Hepatocyte (in vitro differentiated cells): ENCODE data around the gene FAM180A. TPM values are rescaled to one million over a fixed set of nuclear protein-coding genes. Genes with fewer than 3 reads are reported as not detected.

Experiments used
- DNase-seq: peaks from one replicate; pipeline ENCODE4 v3.0.0-alpha.2; 2016; ENCODE audit warnings: low spot score
- H2AFZ ChIP-seq: fragments of 200-600 bp; sonication (generic); 2 replicates; pipeline ENCODE4 v1.6.0; 2016; ENCODE audit warnings: antibody characterized with exemption, mild to moderate bottlenecking
- H3K27ac ChIP-seq: fragments of 200-600 bp; sonication (generic); 2 replicates; pipeline ENCODE4 v1.5.1; 2016; ENCODE audit warnings: mild to moderate bottlenecking
- H3K27me3 ChIP-seq: fragments of 200-600 bp; sonication (generic); 2 replicates; pipeline ENCODE4 v1.6.1; 2016
- H3K36me3 ChIP-seq: fragments of 200-600 bp; sonication (generic); replicated peaks from 2 replicates; pipeline ENCODE4 v1.5.1; 2016; ENCODE audit warnings: low read depth; ENCODE audit not compliant: insufficient read depth
- H3K4me1 ChIP-seq: fragments of 200-600 bp; sonication (generic); 2 replicates; pipeline ENCODE4 v1.5.1; 2016; ENCODE audit warnings: mild to moderate bottlenecking, moderate library complexity; ENCODE audit not compliant: insufficient read depth
- H3K4me2 ChIP-seq: fragments of 200-600 bp; sonication (generic); 2 replicates; pipeline ENCODE4 v1.6.0; 2016
- H3K4me3 ChIP-seq: fragments of 200-600 bp; sonication (generic); 2 replicates; pipeline ENCODE4 v1.5.1; 2016; ENCODE audit warnings: mild to moderate bottlenecking
- H3K79me2 ChIP-seq: fragments of 200-600 bp; sonication (generic); 2 replicates; pipeline ENCODE4 v1.6.0; 2017; ENCODE audit warnings: mild to moderate bottlenecking
- H3K9me2 ChIP-seq: fragments of 200-600 bp; sonication (generic); replicated peaks from 2 replicates; pipeline ENCODE4 v1.6.0; 2017; ENCODE audit warnings: mild to moderate bottlenecking; ENCODE audit not compliant: insufficient read depth
- H3K9me3 ChIP-seq: fragments of 200-600 bp; sonication (generic); 2 replicates; pipeline ENCODE4 v1.5.1; 2016; ENCODE audit warnings: low read depth, mild to moderate bottlenecking
- H4K20me1 ChIP-seq: fragments of 200-600 bp; sonication (generic); 2 replicates; pipeline ENCODE4 v1.6.0; 2016; ENCODE audit warnings: mild to moderate bottlenecking; ENCODE audit not compliant: insufficient read depth, poor library complexity, severe bottlenecking
- CTCF ChIP-seq: fragments of 200-600 bp; sonication (generic); IDR thresholded peaks from 2 replicates; pipeline ENCODE4 v1.5.1; 2016; ENCODE audit warnings: antibody characterized with exemption, mild to moderate bottlenecking; ENCODE audit not compliant: poor library complexity
- EZH2 ChIP-seq: fragments of 200-600 bp; sonication (generic); IDR thresholded peaks from 2 replicates; pipeline ENCODE4 v1.6.1; 2016; ENCODE audit warnings: antibody characterized with exemption, mild to moderate bottlenecking, borderline replicate concordance
- EZH2phosphoT487 ChIP-seq: fragments of 200-600 bp; sonication (generic); IDR thresholded peaks from one replicate; pipeline ENCODE4 v1.6.1; 2018; ENCODE audit warnings: antibody characterized with exemption, mild to moderate bottlenecking, low read depth, moderate library complexity; ENCODE audit not compliant: unreplicated experiment, severe bottlenecking
- WGBS: methylation state at CpG from one replicate; pipeline ENCODE4 v1.1.6; 2016; ENCODE audit warnings: low lambda C conversion rate; ENCODE audit errors: missing lambda C conversion rate; 5-methylcytosine and 5-hydroxymethylcytosine counted together
- polyA plus RNA-seq: library from polyadenylated mRNA; unstranded; fragments of >200 nt; fragmentation: Nextera tagmentation; extraction: Ambion mirVana; gene quantifications from 2 replicates; pipeline ENCODE4 v1.2.1, GENCODE V29; 2016
- total RNA-seq: library from RNA; depleted of rRNA; stranded (reverse); fragments of >200 nt; gene quantifications from 2 replicates; pipeline ENCODE4 v1.2.3, GENCODE V29; 2014

Gene FAM180A
- total and polyA plus RNA-seq, 2 experiments from 2014 or later, result not detected

DNA sequence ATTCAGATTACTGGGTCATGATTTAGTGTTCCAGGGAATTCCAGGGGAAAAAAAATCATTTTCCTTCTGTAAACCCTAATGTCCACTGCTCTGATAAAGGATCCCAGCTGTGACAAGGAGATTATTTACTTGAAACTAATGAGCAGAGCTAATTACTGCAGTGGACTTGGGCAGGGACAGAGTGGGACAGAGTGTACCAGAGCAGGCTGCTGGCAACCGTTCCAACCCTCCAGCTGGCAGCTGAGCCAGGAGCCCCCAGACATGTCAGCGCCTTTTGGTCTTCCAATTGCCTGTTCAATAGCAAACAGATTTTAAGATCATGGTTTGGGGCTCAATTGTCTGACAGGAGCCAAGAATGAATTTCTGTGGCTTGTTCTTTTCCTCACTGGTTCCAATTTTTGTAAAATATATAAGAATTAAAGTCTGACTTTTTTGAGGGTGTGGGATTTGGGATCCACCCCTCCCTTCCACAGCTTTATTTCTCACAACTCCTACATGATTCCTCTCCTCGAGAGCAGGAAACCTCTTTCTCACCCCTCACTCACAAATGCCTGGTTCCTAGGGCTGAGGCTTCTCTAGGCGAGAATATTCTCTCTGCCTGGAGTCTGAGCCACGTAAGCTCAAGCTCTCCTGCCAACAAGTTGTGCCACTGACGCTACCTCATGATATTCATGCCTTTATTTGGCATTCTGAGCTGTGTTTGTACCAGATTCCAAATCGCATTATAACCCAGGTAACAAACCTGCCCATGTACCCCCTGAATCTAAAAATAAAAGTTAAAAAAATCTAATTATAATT, 20.6 kb upstream of the FAM180A start:
- WGBS, result 79% methylated on average over 7 of the region's 7 CpGs
- Histone ChIP-seq H3K27ac (no peak overlapping the region), H2AFZ (no peak overlapping the region), H3K4me2 (no peak overlapping the region), H3K9me3 (no peaks in the 10 kb centered on the region), H3K4me3 (no peak overlapping the region), H3K79me2 (no peaks in the 10 kb centered on the region), H3K4me1 (peaks cover 14% of the 10 kb centered on the region), H4K20me1 (no peaks in the 10 kb centered on the region), H3K9me2 (no peaks in the 10 kb centered on the region), H3K27me3 (no peaks in the 10 kb centered on the region), H3K36me3 (no peaks in the 10 kb centered on the region)
- DNase-seq, result no peak
- TF ChIP-seq EZH2phosphoT487 (no peak), CTCF (no peak), EZH2 (no peak)

GRCh38 chr7:135768467-135768866, 19.9 kb upstream of the FAM180A start:
- Histone ChIP-seq H3K36me3 (no peaks in the 10 kb centered on the region), H3K9me3 (no peaks in the 10 kb centered on the region), H3K4me2 (no peak overlapping the region), H3K9me2 (no peaks in the 10 kb centered on the region), H4K20me1 (no peaks in the 10 kb centered on the region), H3K27me3 (no peaks in the 10 kb centered on the region), H3K4me3 (no peak overlapping the region), H3K79me2 (no peaks in the 10 kb centered on the region), H3K4me1 (peaks cover 7% of the 10 kb centered on the region), H3K27ac (no peak overlapping the region), H2AFZ (no peak overlapping the region)
- 74% methylated on average over 4 of the region's 4 CpGs for WGBS
- no peak for DNase-seq
- TF ChIP-seq EZH2phosphoT487, result no peak
- no peak for TF ChIP-seq CTCF
- no peak for TF ChIP-seq EZH2

DNA sequence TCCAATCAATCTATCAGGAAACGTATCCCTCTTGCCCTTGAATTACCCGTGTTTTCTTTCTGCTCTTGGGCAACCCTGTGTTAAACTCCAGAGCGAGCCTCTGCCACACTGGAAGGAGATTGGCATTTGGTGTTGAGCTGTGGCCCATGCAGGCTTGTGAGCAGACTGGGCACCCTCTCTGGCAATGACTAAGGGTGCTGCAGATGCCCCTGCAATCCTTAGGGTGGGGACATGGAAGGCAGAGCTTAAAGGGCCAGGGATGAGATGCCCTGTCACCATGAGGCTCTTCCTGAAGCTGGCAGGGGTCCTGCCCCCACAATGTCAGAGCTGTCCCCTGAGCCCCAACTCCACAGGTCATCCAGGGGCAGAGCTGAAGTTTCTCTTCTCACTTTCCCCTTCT, 19.5 kb upstream of the FAM180A start:
- Histone ChIP-seq H3K9me3 (no peaks in the 10 kb centered on the region), H2AFZ (no peak overlapping the region), H3K4me2 (no peak overlapping the region), H3K79me2 (no peaks in the 10 kb centered on the region), H3K36me3 (no peaks in the 10 kb centered on the region), H4K20me1 (no peaks in the 10 kb centered on the region), H3K4me3 (no peak overlapping the region), H3K27me3 (no peaks in the 10 kb centered on the region), H3K27ac (no peak overlapping the region), H3K4me1 (peaks cover 5% of the 10 kb centered on the region), H3K9me2 (no peaks in the 10 kb centered on the region)
- TF ChIP-seq CTCF (no peak), EZH2phosphoT487 (no peak), EZH2 (no peak)
- 90% methylated on average over 3 of the region's 3 CpGs for WGBS
- DNase-seq, result no peak

- TF ChIP-seq EZH2 (no peak), CTCF (no peak), EZH2phosphoT487 (no peak)
- H3K9me3 ChIP-seq, result no peaks in the 10 kb centered on the region
- no peak overlapping the region for H3K4me2 ChIP-seq
- DNase-seq, result no peak
- H3K9me2 ChIP-seq, result no peaks in the 10 kb centered on the region
- H3K79me2 ChIP-seq, result no peaks in the 10 kb centered on the region
- H4K20me1 ChIP-seq, result no peaks in the 10 kb centered on the region
- no peak overlapping the region for H2AFZ ChIP-seq
- no peak overlapping the region for H3K4me3 ChIP-seq
- no peaks in the 10 kb centered on the region for H3K27me3 ChIP-seq
- WGBS, result 84% methylated on average over 2 of the region's 2 CpGs
- no peaks in the 10 kb centered on the region for H3K36me3 ChIP-seq
- H3K4me1 ChIP-seq, result no peaks in the 10 kb centered on the region
- no peak overlapping the region for H3K27ac ChIP-seq
These were observed 14.6 kb upstream of the FAM180A start for GRCh38 chr7:135763261-135763660.
